Hepatocyte (in vitro differentiated cells): Measurements from ENCODE around the gene CCDC90B. TPM values are rescaled to one million over a fixed set of nuclear protein-coding genes. Genes with fewer than 3 reads are reported as not detected.

Experiments
- DNase-seq: peaks from one replicate; pipeline ENCODE4 v3.0.0-alpha.2; 2016; ENCODE audit warnings: low spot score
- H2AFZ ChIP-seq: fragments of 200-600 bp; sonication (generic); 2 replicates; pipeline ENCODE4 v1.6.0; 2016; ENCODE audit warnings: antibody characterized with exemption, mild to moderate bottlenecking
- H3K27ac ChIP-seq: fragments of 200-600 bp; sonication (generic); 2 replicates; pipeline ENCODE4 v1.5.1; 2016; ENCODE audit warnings: mild to moderate bottlenecking
- H3K27me3 ChIP-seq: fragments of 200-600 bp; sonication (generic); 2 replicates; pipeline ENCODE4 v1.6.1; 2016
- H3K36me3 ChIP-seq: fragments of 200-600 bp; sonication (generic); replicated peaks from 2 replicates; pipeline ENCODE4 v1.5.1; 2016; ENCODE audit warnings: low read depth; ENCODE audit not compliant: insufficient read depth
- H3K4me1 ChIP-seq: fragments of 200-600 bp; sonication (generic); 2 replicates; pipeline ENCODE4 v1.5.1; 2016; ENCODE audit warnings: mild to moderate bottlenecking, moderate library complexity; ENCODE audit not compliant: insufficient read depth
- H3K4me2 ChIP-seq: fragments of 200-600 bp; sonication (generic); 2 replicates; pipeline ENCODE4 v1.6.0; 2016
- H3K4me3 ChIP-seq: fragments of 200-600 bp; sonication (generic); 2 replicates; pipeline ENCODE4 v1.5.1; 2016; ENCODE audit warnings: mild to moderate bottlenecking
- H3K79me2 ChIP-seq: fragments of 200-600 bp; sonication (generic); 2 replicates; pipeline ENCODE4 v1.6.0; 2017; ENCODE audit warnings: mild to moderate bottlenecking
- H3K9me2 ChIP-seq: fragments of 200-600 bp; sonication (generic); replicated peaks from 2 replicates; pipeline ENCODE4 v1.6.0; 2017; ENCODE audit warnings: mild to moderate bottlenecking; ENCODE audit not compliant: insufficient read depth
- H3K9me3 ChIP-seq: fragments of 200-600 bp; sonication (generic); 2 replicates; pipeline ENCODE4 v1.5.1; 2016; ENCODE audit warnings: low read depth, mild to moderate bottlenecking
- H4K20me1 ChIP-seq: fragments of 200-600 bp; sonication (generic); 2 replicates; pipeline ENCODE4 v1.6.0; 2016; ENCODE audit warnings: mild to moderate bottlenecking; ENCODE audit not compliant: insufficient read depth, poor library complexity, severe bottlenecking
- EZH2 ChIP-seq: fragments of 200-600 bp; sonication (generic); IDR thresholded peaks from 2 replicates; pipeline ENCODE4 v1.6.1; 2016; ENCODE audit warnings: antibody characterized with exemption, mild to moderate bottlenecking, borderline replicate concordance
- EZH2phosphoT487 ChIP-seq: fragments of 200-600 bp; sonication (generic); IDR thresholded peaks from one replicate; pipeline ENCODE4 v1.6.1; 2018; ENCODE audit warnings: antibody characterized with exemption, mild to moderate bottlenecking, low read depth, moderate library complexity; ENCODE audit not compliant: unreplicated experiment, severe bottlenecking
- WGBS: methylation state at CpG from one replicate; pipeline ENCODE4 v1.1.6; 2016; ENCODE audit warnings: low lambda C conversion rate; ENCODE audit errors: missing lambda C conversion rate; 5-methylcytosine and 5-hydroxymethylcytosine counted together
- polyA plus RNA-seq: library from polyadenylated mRNA; unstranded; fragments of >200 nt; fragmentation: Nextera tagmentation; extraction: Ambion mirVana; gene quantifications from 2 replicates; pipeline ENCODE4 v1.2.1, GENCODE V29; 2016
- total RNA-seq: library from RNA; depleted of rRNA; stranded (reverse); fragments of >200 nt; gene quantifications from 2 replicates; pipeline ENCODE4 v1.2.3, GENCODE V29; 2014
- TF ChIP-seq, protein P1 (sequence below): fragments of 200-600 bp; sonication (generic); IDR thresholded peaks from 2 replicates; pipeline ENCODE4 v1.5.1; 2016; ENCODE audit warnings: antibody characterized with exemption, mild to moderate bottlenecking; ENCODE audit not compliant: poor library complexity

Gene CCDC90B
- total RNA-seq, result 42.4 and 45.7 TPM in 2 replicates
- polyA plus RNA-seq, result 47.8 and 50.9 TPM in 2 replicates

- H3K4me1 ChIP-seq, result peaks cover 11% of the 10 kb centered on the region
- no peaks in the 10 kb centered on the region for H3K9me2 ChIP-seq
- no peaks in the 10 kb centered on the region for H3K27me3 ChIP-seq
- TF ChIP-seq EZH2 (no peak), EZH2phosphoT487 (no peak)
- TF ChIP-seq, protein P1, sequence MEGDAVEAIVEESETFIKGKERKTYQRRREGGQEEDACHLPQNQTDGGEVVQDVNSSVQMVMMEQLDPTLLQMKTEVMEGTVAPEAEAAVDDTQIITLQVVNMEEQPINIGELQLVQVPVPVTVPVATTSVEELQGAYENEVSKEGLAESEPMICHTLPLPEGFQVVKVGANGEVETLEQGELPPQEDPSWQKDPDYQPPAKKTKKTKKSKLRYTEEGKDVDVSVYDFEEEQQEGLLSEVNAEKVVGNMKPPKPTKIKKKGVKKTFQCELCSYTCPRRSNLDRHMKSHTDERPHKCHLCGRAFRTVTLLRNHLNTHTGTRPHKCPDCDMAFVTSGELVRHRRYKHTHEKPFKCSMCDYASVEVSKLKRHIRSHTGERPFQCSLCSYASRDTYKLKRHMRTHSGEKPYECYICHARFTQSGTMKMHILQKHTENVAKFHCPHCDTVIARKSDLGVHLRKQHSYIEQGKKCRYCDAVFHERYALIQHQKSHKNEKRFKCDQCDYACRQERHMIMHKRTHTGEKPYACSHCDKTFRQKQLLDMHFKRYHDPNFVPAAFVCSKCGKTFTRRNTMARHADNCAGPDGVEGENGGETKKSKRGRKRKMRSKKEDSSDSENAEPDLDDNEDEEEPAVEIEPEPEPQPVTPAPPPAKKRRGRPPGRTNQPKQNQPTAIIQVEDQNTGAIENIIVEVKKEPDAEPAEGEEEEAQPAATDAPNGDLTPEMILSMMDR, result peak; percentile 56
- H3K79me2 ChIP-seq, result peaks cover 44% of the 10 kb centered on the region
- H3K4me3 ChIP-seq, result peak within 1 kb of the TSS; percentile 50
- peak within 1 kb of the TSS; percentile 93 for H3K4me2 ChIP-seq
- peak; percentile 97 for DNase-seq
- peak within 1 kb of the TSS; percentile 96 for H3K27ac ChIP-seq
- H4K20me1 ChIP-seq, result peaks cover 3% of the 10 kb centered on the region
- H3K9me3 ChIP-seq, result no peaks in the 10 kb centered on the region
- H3K36me3 ChIP-seq, result no peaks in the 10 kb centered on the region
- peak within 1 kb of the TSS; percentile 91 for H2AFZ ChIP-seq
- under 1% methylated on average over 55 of the region's 55 CpGs for WGBS
Observed at GRCh38 chr11:83285771-83286528, at the start of gene CCDC90B. TSS of gene CCDC90B (minus strand) at chr11:83286367. CDS start at chr11:83285972, 395 bp downstream.

- Histone ChIP-seq H3K36me3 (no peaks in the 10 kb centered on the region), H3K9me2 (no peaks in the 10 kb centered on the region), H3K27me3 (no peaks in the 10 kb centered on the region), H3K27ac (no peak overlapping the region), H3K79me2 (no peaks in the 10 kb centered on the region), H3K4me3 (no peak overlapping the region), H2AFZ (no peak overlapping the region), H4K20me1 (no peaks in the 10 kb centered on the region), H3K4me1 (no peaks in the 10 kb centered on the region), H3K4me2 (no peak overlapping the region), H3K9me3 (no peaks in the 10 kb centered on the region)
- no peak for TF ChIP-seq EZH2
- TF ChIP-seq, protein P1, result no peak
- no peak for DNase-seq
- WGBS, result 93% methylated on average over 4 of the region's 4 CpGs
Observed at GRCh38 chr11:83335446-83336070, 49.4 kb upstream of the CCDC90B start.

- 88% methylated on average over 2 of the region's 2 CpGs for WGBS
- H3K9me2 ChIP-seq, result no peaks in the 10 kb centered on the region
- no peak overlapping the region for H3K4me2 ChIP-seq
- H3K4me3 ChIP-seq, result no peak overlapping the region
- no peaks in the 10 kb centered on the region for H3K36me3 ChIP-seq
- no peak overlapping the region for H2AFZ ChIP-seq
- DNase-seq, result no peak
- H3K4me1 ChIP-seq, result no peaks in the 10 kb centered on the region
- no peak overlapping the region for H3K27ac ChIP-seq
- H3K79me2 ChIP-seq, result no peaks in the 10 kb centered on the region
- no peaks in the 10 kb centered on the region for H3K9me3 ChIP-seq
- no peaks in the 10 kb centered on the region for H3K27me3 ChIP-seq
- TF ChIP-seq EZH2phosphoT487 (no peak), EZH2 (no peak)
- TF ChIP-seq, protein P1, result no peak
- no peaks in the 10 kb centered on the region for H4K20me1 ChIP-seq
Observed at GRCh38 chr11:83330303-83330702, 44.1 kb upstream of the CCDC90B start.
